Astrocyte (in vitro differentiated cells and primary cell): ENCODE results near the gene ANKH. TPM values are rescaled to one million over a fixed set of nuclear protein-coding genes. Genes with fewer than 3 reads are reported as not detected.

ENCODE experiments used
- DNase-seq: peaks from one replicate; pipeline ENCODE4 v3.0.0-alpha.2; 2010; ENCODE audit warnings: low read depth
- FAIRE-seq: peaks from 2 replicates; lab custom pipeline; 2011; peaks lifted over from hg19 to GRCh38; lab: Jason Lieb, UNC
- H2AFZ ChIP-seq: 2 replicates; pipeline ENCODE4 v1.6.0; 2012; ENCODE audit warnings: low read depth, low read length, inconsistent platforms
- H3K27ac ChIP-seq: 2 replicates; pipeline ENCODE4 v1.5.1; 2011; ENCODE audit warnings: low read depth, low read length, inconsistent platforms
- H3K27me3 ChIP-seq: 2 replicates; pipeline ENCODE4 v1.6.0; 2011; ENCODE audit warnings: low read length, inconsistent platforms; ENCODE audit not compliant: insufficient read depth
- H3K36me3 ChIP-seq: 2 replicates; pipeline ENCODE4 v1.5.1; 2011; ENCODE audit warnings: low read length, inconsistent platforms; ENCODE audit not compliant: insufficient read depth
- H3K4me1 ChIP-seq: 2 replicates; pipeline ENCODE4 v1.5.1; 2011; ENCODE audit warnings: low read length, inconsistent platforms; ENCODE audit not compliant: insufficient read depth
- H3K4me2 ChIP-seq: 2 replicates; pipeline ENCODE4 v1.6.0; 2012; ENCODE audit warnings: low read length, inconsistent platforms
- H3K4me3 ChIP-seq: 2 replicates; pipeline ENCODE4 v1.5.1; 2011; ENCODE audit warnings: low read depth, mild to moderate bottlenecking, low read length, inconsistent platforms; ENCODE audit not compliant: insufficient read depth
- H3K79me2 ChIP-seq: 2 replicates; pipeline ENCODE4 v1.6.0; 2012; ENCODE audit warnings: mild to moderate bottlenecking, low read length, inconsistent platforms; ENCODE audit not compliant: insufficient read depth
- H3K9ac ChIP-seq: 2 replicates; pipeline ENCODE4 v1.6.0; 2012; ENCODE audit warnings: mild to moderate bottlenecking, low read length, inconsistent platforms
- H3K9me3 ChIP-seq: 2 replicates; pipeline ENCODE4 v1.5.1; 2012; ENCODE audit warnings: low read depth, mild to moderate bottlenecking, low read length, inconsistent platforms; ENCODE audit not compliant: insufficient read depth
- H4K20me1 ChIP-seq: 2 replicates; pipeline ENCODE4 v1.6.0; 2012; ENCODE audit warnings: low read length, inconsistent platforms; ENCODE audit not compliant: insufficient read depth
- H3K27ac Mint-ChIP-seq: one replicate; pipeline ENCODE4 v1.8.0; 2021; ENCODE audit warnings: mild to moderate bottlenecking, mixed read lengths; ENCODE audit not compliant: unreplicated experiment
- H3K27me3 Mint-ChIP-seq: one replicate; pipeline ENCODE4 v1.8.0; 2021; ENCODE audit warnings: low read depth, mixed read lengths; ENCODE audit not compliant: unreplicated experiment
- H3K36me3 Mint-ChIP-seq: one replicate; pipeline ENCODE4 v1.8.0; 2021; ENCODE audit warnings: low read depth, mixed read lengths; ENCODE audit not compliant: unreplicated experiment
- H3K4me1 Mint-ChIP-seq: one replicate; pipeline ENCODE4 v1.8.0; 2021; ENCODE audit warnings: low read depth, mixed read lengths; ENCODE audit not compliant: unreplicated experiment
- H3K4me3 Mint-ChIP-seq: one replicate; pipeline ENCODE4 v1.8.0; 2021; ENCODE audit warnings: mild to moderate bottlenecking, moderate library complexity, mixed read lengths; ENCODE audit not compliant: unreplicated experiment
- H3K9me3 Mint-ChIP-seq: one replicate; pipeline ENCODE4 v1.8.0; 2021; ENCODE audit warnings: mild to moderate bottlenecking, mixed read lengths; ENCODE audit not compliant: unreplicated experiment
- CTCF ChIP-seq: IDR thresholded peaks from 2 replicates; pipeline ENCODE4 v1.5.1; 2011; ENCODE audit warnings: low read depth, mild to moderate bottlenecking, inconsistent platforms, low read length, moderate library complexity; ENCODE audit not compliant: insufficient read depth
- EZH2 ChIP-seq: IDR thresholded peaks from 2 replicates; pipeline ENCODE4 v1.6.1; 2012; ENCODE audit warnings: mild to moderate bottlenecking, low read length, inconsistent platforms; ENCODE audit not compliant: insufficient read depth
- total RNA-seq: library from RNA; stranded (reverse); gene quantifications from 2 replicates; pipeline ENCODE4 v1.2.1, GENCODE V29; 2021

The ANKH gene
- total RNA-seq, 1 donor from 2014 or later = 15.8 TPM

GRCh38 chr5:14882658-14883580, 11.3 kb upstream of the ANKH start:
- H3K4me3 Mint-ChIP-seq = no peak overlapping the region
- no peak overlapping the region for H3K9ac ChIP-seq

GRCh38 chr5:14881826-14882225, 10.2 kb upstream of the ANKH start:
- FAIRE-seq = no peak
- Mint-ChIP-seq H3K9me3 (peaks cover 6% of the 10 kb centered on the region), H3K27ac (no peak overlapping the region), H3K4me3 (no peak overlapping the region), H3K4me1 (peaks cover 12% of the 10 kb centered on the region), H3K36me3 (no peaks in the 10 kb centered on the region), H3K27me3 (peaks cover 10% of the 10 kb centered on the region)
- Histone ChIP-seq H3K27me3 (no peaks in the 10 kb centered on the region), H3K4me1 (no peaks in the 10 kb centered on the region), H3K36me3 (no peaks in the 10 kb centered on the region), H2AFZ (no peak overlapping the region), H4K20me1 (no peaks in the 10 kb centered on the region), H3K4me2 (no peak overlapping the region), H3K4me3 (no peak overlapping the region), H3K9ac (no peak overlapping the region), H3K79me2 (no peaks in the 10 kb centered on the region), H3K27ac (no peak overlapping the region), H3K9me3 (no peaks in the 10 kb centered on the region)
- TF ChIP-seq EZH2 (no peak), CTCF (no peak)
- DNase-seq = no peak

More at GRCh38 chr5:14882658-14883580, 11.3 kb upstream of the ANKH start:
- Mint-ChIP-seq H3K27me3 (peaks cover 10% of the 10 kb centered on the region), H3K9me3 (peaks cover 6% of the 10 kb centered on the region), H3K27ac (no peak overlapping the region), H3K4me1 (peaks cover 12% of the 10 kb centered on the region), H3K36me3 (no peaks in the 10 kb centered on the region)
- DNase-seq (peak; percentile 10), FAIRE-seq (no peak)
- no peaks in the 10 kb centered on the region for H3K4me1 ChIP-seq
- H3K36me3 ChIP-seq = no peaks in the 10 kb centered on the region
- H3K79me2 ChIP-seq = no peaks in the 10 kb centered on the region
- no peaks in the 10 kb centered on the region for H3K27me3 ChIP-seq
- no peak overlapping the region for H2AFZ ChIP-seq
- no peaks in the 10 kb centered on the region for H4K20me1 ChIP-seq
- H3K27ac ChIP-seq = no peak overlapping the region
- H3K4me3 ChIP-seq = no peak overlapping the region
- H3K9me3 ChIP-seq = no peaks in the 10 kb centered on the region
- H3K4me2 ChIP-seq = no peak overlapping the region
- TF ChIP-seq CTCF = no peak
- TF ChIP-seq EZH2 = no peak

- Histone ChIP-seq H4K20me1 (no peaks in the 10 kb centered on the region), H3K9ac (no peak overlapping the region), H2AFZ (no peak overlapping the region), H3K27ac (no peak overlapping the region), H3K36me3 (no peaks in the 10 kb centered on the region), H3K79me2 (no peaks in the 10 kb centered on the region), H3K27me3 (no peaks in the 10 kb centered on the region), H3K4me2 (no peak overlapping the region), H3K4me3 (no peak overlapping the region), H3K9me3 (no peaks in the 10 kb centered on the region), H3K4me1 (no peaks in the 10 kb centered on the region)
- no peak overlapping the region for H3K4me3 Mint-ChIP-seq
- peaks cover 6% of the 10 kb centered on the region for H3K9me3 Mint-ChIP-seq
- H3K4me1 Mint-ChIP-seq = peaks cover 12% of the 10 kb centered on the region
- TF ChIP-seq CTCF (no peak), EZH2 (no peak)
- peak overlapping the region; percentile 96 for H3K27ac Mint-ChIP-seq
- FAIRE-seq (no peak), DNase-seq (no peak)
- H3K36me3 Mint-ChIP-seq = no peaks in the 10 kb centered on the region
- peaks cover 10% of the 10 kb centered on the region for H3K27me3 Mint-ChIP-seq
Observed at GRCh38 chr5:14880688-14881087, 9.1 kb upstream of the ANKH start.
